ENCODE data around the gene STYXL2. TPM values are rescaled to one million over a fixed set of nuclear protein-coding genes. Genes with fewer than 3 reads are reported as not detected.

Gene STYXL2
- total RNA-seq, 1 donor from 2014 or later: not detected

DNA sequence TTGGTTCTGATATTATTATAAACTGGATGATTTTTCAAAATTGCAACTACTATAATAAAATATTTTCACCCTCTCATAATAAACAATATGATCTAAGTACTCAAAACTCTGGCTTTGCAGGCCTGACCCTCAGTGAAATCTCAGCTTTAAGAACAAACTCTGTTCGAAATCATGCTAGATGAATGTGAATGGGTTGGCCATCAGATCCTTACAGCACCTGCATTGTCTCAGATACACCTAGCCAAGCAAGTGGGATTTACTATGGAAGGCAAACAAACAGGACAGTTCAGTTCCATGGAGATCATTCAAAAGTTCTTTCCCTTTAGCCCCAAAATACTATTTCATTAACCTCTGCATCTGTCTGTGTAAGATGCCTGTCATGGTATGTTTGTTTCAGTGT is 44.8 kb downstream of the STYXL2 start:
- no peaks in the 10 kb centered on the region for H3K9me3 Mint-ChIP-seq
- TF ChIP-seq, protein P1, sequence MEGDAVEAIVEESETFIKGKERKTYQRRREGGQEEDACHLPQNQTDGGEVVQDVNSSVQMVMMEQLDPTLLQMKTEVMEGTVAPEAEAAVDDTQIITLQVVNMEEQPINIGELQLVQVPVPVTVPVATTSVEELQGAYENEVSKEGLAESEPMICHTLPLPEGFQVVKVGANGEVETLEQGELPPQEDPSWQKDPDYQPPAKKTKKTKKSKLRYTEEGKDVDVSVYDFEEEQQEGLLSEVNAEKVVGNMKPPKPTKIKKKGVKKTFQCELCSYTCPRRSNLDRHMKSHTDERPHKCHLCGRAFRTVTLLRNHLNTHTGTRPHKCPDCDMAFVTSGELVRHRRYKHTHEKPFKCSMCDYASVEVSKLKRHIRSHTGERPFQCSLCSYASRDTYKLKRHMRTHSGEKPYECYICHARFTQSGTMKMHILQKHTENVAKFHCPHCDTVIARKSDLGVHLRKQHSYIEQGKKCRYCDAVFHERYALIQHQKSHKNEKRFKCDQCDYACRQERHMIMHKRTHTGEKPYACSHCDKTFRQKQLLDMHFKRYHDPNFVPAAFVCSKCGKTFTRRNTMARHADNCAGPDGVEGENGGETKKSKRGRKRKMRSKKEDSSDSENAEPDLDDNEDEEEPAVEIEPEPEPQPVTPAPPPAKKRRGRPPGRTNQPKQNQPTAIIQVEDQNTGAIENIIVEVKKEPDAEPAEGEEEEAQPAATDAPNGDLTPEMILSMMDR (conservative IDR thresholded peaks at IDR 0.05): no peak
- peaks cover 13% of the 10 kb centered on the region for H3K4me1 Mint-ChIP-seq (ENCODE audit: unreplicated experiment)
- DNase-seq (ENCODE audit: extremely low spot score, unreplicated experiment): no peak
- H3K4me3 Mint-ChIP-seq: no peak overlapping the region
- H3K36me3 Mint-ChIP-seq: no peaks in the 10 kb centered on the region
- no peak overlapping the region for H3K27ac Mint-ChIP-seq
- peaks cover 8% of the 10 kb centered on the region for H3K27me3 Mint-ChIP-seq

DNA sequence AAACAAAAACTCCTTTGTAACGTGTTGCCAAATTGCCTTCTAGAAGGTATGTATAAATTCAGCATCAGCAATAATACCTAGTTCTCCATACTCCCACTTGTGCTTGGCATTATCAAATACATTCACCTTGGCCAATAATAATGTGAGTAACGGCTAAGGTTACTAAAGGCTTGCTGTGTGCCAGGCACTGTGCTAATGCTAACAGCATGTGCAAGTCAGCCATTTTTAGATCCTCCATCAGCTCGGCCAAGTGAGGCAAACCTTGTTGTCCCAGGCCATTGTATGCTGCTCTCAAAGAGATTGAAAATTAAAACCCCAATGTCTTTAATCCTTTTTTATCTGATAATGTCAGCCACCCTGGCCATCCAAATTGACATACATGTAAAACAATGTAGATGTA is 48.1 kb downstream of the STYXL2 start:
- no peak overlapping the region for H3K27ac Mint-ChIP-seq
- TF ChIP-seq, protein P1 (conservative IDR thresholded peaks at IDR 0.05): no peak
- peaks cover under 1% of the 10 kb centered on the region for H3K9me3 Mint-ChIP-seq

More for the DNA sequence above, 48.1 kb downstream of the STYXL2 start:
- Mint-ChIP-seq H3K36me3 (no peaks in the 10 kb centered on the region), H3K27me3 (peaks cover 4% of the 10 kb centered on the region), H3K4me1 (ENCODE audit: unreplicated experiment) (peaks cover 7% of the 10 kb centered on the region), H3K4me3 (no peak overlapping the region)
- no peak for DNase-seq (ENCODE audit: extremely low spot score, unreplicated experiment)

Other genes with a start within 250 kb of the STYXL2 start
- gene TADA1, start 217.8 kb upstream of the STYXL2 start, total RNA-seq (ENCODE audit: low replicate concordance): 12.4 and 18.4 TPM in 2 replicates
- gene ILDR2, start 118.5 kb upstream of the STYXL2 start, total RNA-seq (ENCODE audit: low replicate concordance): 0.24 and 48.7 TPM in 2 replicates
- 0.41 TPM in 1 of 2 replicates, not detected in the other for gene MAEL, start 104.8 kb upstream of the STYXL2 start, total RNA-seq (ENCODE audit: low replicate concordance)
- gene GPA33, start 3.7 kb upstream of the STYXL2 start, total RNA-seq (ENCODE audit: low replicate concordance): 0.68 and 1.4 TPM in 2 replicates
- 18.1 and 24.2 TPM in 2 replicates for gene POU2F1, start 126.8 kb downstream of the STYXL2 start, total RNA-seq (ENCODE audit: low replicate concordance)

Measured in type B pancreatic cell (in vitro differentiated cells).